ENCODE results near the gene BFSP2. TPM values are rescaled to one million over a fixed set of nuclear protein-coding genes. Genes with fewer than 3 reads are reported as not detected.

The BFSP2 gene
- not detected for total RNA-seq

GRCh38 chr3:133400006-133400515 lies at the start of gene BFSP2:
TSS of gene BFSP2 (plus strand) at chr3:133400056. CDS start at chr3:133400084, 28 bp downstream.

Other genes starting within 250 kb of the BFSP2 start
- 94.7 TPM for gene CDV3, start 173.6 kb downstream of the BFSP2 start, total RNA-seq

All from metanephros (tissue), 1 donor.